GM19463 (cell line): ENCODE measurements around the gene HOXC13.

Source experiments
- ATAC-seq: cut with Tn5 transposase; IDR thresholded peaks from one replicate; pipeline ENCODE4 v1.9.1; 2021; ENCODE audit warnings: mild to moderate bottlenecking, moderate library complexity; ENCODE audit not compliant: unreplicated experiment

HOXC13 gene, protein sequence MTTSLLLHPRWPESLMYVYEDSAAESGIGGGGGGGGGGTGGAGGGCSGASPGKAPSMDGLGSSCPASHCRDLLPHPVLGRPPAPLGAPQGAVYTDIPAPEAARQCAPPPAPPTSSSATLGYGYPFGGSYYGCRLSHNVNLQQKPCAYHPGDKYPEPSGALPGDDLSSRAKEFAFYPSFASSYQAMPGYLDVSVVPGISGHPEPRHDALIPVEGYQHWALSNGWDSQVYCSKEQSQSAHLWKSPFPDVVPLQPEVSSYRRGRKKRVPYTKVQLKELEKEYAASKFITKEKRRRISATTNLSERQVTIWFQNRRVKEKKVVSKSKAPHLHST

DNA sequence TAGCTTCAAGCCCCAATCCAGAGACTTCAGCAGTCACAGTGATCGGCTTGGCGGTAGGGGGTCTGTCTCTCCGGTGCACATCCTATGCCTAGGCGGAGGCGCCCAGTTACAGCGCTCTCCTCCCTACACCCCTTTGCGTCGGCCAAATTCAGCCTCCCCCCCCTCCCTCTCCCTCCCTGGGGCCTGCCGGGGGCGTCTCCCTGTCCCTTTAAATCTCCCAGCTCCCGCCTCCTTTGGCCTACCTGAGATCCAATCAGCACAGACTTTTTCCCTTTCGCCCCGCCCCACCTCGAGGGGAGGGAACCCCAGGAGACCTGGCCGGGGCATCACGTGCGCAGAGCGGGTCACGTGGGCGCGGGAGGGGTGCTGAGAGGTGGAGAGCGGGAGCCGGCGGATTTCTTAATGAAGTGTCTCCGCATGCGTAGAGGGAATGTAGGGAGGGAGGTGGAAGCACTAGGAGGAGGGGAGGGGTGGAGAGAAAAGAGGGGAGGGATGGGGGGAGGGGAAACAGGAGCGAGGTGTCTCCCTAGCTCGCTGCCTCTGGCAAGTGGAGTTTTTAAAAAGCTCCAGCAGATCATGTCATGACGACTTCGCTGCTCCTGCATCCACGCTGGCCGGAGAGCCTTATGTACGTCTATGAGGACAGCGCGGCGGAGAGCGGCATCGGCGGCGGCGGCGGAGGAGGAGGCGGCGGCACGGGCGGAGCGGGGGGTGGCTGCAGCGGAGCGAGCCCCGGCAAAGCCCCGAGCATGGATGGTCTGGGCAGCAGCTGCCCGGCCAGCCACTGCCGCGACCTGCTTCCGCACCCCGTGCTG lies at the start of gene HOXC13:
Gene HOXC13, plus strand, starts transcription at position 506 of the 815 bp plus-strand sequence. Its CDS starts 76 bp downstream, at position 582.
- no peak for ATAC-seq

DNA sequence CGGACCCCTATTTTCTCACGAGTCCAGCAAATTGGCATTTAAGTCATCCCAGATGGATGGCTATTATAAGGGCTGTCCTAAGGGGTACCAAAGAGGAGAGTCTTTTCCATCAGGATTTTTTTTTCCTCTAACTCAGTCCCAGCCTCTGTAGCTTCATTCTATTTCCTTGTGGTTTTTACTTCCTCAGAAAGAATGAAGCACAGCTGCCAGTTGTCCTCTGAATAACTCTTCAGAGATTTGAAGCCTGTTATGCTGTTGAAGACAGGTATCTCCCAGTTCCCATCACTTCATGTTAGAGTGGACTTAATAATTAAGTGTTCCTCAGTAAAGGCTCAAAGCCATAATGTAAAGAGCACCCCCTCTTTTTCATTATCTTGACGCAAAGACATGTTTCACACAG lies 48.5 kb upstream of the HOXC13 start:
- no peak for ATAC-seq

- no peak for ATAC-seq
Observed at GRCh38 chr12:53892762-53893395, 45.8 kb upstream of the HOXC13 start.

GRCh38 chr12:53899230-53899629 lies 39.4 kb upstream of the HOXC13 start:
- ATAC-seq, result no peak

- no peak for ATAC-seq
Observed at GRCh38 chr12:53907103-53907502, 31.5 kb upstream of the HOXC13 start.

DNA sequence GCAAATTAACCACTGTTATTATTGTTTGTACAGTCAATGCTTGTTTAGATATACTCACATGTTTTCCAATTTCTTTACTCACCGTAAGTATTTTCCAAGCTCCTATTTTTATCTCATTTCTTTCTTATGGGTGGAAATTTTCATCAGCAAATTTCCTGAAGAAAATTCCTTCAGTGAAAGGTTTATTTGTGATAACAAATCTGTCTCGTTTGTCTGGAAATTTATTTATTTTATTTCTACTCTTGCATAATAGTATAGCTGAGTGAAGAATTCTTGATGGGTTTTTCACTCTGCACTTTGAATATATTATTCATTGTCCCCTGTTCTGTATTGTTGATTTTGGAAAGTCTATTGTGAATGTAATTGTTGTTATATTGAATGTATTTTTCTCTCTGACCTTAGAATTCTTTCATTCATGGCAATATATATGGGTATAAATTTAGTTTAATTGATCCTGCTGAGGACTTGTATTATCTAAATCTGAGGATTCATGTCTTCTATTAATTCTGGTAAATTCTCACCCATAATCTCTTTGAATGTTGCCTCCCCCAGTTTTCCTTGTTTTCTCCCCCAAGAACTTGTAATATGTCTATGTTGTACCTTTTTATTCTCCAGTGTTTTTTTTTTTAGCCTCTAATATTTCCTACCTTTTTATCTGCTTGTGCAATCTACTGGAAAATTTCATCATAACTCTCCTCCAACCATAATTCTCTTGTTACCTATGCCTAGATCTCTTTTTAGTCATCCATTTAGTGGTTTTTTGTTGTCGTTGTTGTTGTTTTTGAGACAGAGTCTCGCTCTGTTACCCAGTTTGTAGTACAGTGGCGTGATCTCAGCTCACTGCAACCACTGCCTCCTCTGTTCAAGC lies 21.6 kb upstream of the HOXC13 start:
- ATAC-seq, result no peak

DNA sequence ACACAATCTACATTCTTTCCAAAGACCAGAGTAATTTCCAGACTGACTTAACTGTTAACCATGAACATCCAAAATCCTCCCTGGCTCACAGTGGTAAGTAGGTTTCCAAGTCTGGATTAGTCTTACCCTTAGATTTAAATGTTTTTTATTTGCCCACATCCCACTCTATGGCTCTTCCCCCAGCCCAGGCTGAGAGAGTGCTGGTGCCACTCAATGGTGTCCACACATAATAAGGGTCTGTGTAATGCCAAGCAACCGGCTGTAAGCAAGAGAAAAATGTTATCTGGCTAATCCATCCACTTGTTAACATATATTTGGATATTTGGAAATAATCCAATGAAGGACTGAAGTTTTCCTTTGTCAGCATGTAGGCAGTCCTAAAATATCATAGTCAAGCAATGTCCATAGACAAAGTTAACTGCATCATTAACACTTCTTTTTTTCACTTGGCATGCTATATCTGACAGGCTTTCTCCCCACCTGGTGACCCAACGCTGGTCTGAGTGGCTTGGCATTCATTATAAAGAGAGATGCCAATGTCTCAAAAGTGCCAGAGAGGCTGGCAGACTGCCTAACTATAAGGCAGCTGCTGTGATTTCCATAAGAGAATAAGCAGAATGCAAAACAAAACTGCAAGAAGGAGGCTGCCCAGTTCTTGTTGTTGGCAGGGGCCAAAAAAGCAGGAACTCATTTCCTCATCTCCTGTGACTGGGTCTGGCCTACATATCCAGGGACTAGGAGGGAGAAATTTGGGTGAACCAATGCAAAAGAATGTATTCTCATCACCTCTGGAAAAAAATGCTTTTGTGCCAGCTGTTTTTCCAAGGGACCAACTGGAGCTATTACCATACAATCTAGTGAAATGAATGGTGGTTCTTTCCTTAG lies 13.9 kb upstream of the HOXC13 start:
- ATAC-seq, result no peak

GRCh38 chr12:53927220-53928029 lies 11.2 kb upstream of the HOXC13 start:
- ATAC-seq, result no peak

GRCh38 chr12:53928054-53928835 lies 10.4 kb upstream of the HOXC13 start:
- no peak for ATAC-seq

DNA sequence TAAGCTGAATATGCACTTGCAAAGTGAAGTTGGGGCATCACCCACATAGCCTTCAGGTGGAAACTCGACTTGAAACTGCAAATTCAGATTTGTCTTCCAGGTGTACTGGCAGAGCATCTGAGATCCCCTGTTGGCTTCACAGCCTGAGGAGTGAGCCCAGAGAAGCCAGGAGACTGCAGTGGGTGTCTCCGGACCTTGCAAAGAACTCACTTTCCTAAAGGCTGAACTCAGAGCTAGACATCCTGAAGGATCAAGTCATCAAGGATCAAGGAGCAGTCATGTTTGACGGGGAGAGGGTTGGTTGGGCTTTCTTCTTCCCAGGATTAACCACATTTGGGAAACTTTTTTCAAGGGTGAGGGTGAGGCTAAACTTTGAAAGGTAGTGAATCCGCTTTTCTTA lies 9.1 kb upstream of the HOXC13 start:
- ATAC-seq, result no peak

DNA sequence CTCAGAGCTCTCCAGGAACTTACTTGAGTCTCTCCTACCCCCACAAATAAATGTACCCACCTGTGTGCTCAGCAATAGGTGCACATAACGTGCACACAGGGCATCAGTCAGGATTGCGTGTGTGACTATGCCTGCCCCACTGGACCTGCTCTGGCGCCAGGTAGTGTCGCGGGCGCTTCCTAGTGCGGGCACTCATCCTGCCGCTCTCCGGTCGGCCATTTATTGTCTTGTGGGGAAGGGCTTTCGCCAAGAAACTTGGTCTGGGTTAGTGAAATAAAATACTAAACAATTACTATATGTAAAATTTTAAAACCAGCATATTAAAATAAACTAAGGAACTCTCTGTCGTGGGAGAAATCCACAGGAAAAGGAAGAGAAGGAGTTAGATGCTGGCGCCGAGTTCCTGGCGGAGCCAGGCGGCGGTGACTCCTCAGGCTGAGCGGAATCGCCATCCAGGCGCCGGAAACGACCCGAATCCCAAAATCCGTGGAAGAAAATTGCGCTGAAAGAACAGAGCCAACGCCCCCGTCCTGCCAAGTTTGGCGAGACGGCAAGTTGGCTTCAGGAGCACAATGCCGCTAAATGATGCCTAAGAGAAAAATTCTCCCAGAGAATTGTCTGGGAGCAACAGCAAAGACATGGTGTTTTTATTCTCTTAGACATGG lies 7.9 kb upstream of the HOXC13 start:
- ATAC-seq, result no peak

GRCh38 chr12:53931844-53932581 lies 6.6 kb upstream of the HOXC13 start:
- ATAC-seq, result no peak

GRCh38 chr12:53932915-53933314 lies 5.7 kb upstream of the HOXC13 start:
- no peak for ATAC-seq

- no peak for ATAC-seq
Observed at GRCh38 chr12:53935383-53936341, 3.0 kb upstream of the HOXC13 start.

DNA sequence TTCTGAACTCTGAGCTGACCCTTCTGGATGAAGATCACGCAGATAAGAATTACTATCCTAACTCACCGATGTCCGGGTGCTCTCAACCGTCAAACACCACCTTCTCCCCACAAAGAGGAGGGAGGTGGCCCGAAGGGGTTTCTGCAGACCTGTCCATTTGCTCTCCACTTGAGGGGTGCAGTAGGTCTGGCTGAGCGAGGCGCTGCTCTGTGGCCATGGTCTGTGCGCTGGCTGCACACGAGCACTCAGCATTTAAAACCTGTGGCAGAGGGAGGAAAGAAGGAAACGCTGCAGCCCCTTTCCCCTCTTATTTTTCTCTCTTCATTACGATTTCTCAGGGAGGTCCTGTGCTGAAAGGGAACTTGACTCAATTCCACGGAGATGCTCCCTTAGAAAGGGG lies 1.5 kb upstream of the HOXC13 start:
- no peak for ATAC-seq
